Stimulated activated naive CD4-positive, alpha-beta T cell (primary cell): ENCODE results near the gene ZNF282.
A peak's percentile ranks its signal among the peaks of the same experiment; 100 is the strongest.
"Not testable (repeated sequence)": the region's sequence is repeated elsewhere in the genome, so short reads cannot be mapped to it uniquely, and the experiment has no call there.

Experiments
- DNase-seq, 6 experiments: peaks; one replicate each; lab custom pipeline; 2025; lab: John Stamatoyannopoulos, UW

Gene ZNF282

DNA sequence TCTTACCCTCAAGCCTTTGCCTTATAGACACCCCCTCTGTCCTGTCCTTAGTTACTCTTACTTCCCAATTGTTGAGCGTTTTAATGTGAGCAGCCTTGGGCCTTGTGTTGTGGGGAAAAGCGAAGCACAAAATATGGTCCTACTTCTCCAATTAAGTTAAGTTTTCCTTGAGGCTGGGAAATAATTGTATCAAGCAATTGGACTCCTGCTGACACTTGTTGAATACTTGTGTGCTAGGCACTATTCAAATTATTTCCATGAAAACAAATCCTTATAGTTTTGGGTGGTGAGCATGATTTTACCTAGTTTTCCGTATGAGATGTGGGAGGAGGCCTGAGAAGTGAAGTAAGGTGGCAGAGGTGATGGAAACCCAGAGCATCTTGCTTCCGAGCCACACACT is 61.2 kb downstream of the ZNF282 start:
- no peak for DNase-seq

DNA sequence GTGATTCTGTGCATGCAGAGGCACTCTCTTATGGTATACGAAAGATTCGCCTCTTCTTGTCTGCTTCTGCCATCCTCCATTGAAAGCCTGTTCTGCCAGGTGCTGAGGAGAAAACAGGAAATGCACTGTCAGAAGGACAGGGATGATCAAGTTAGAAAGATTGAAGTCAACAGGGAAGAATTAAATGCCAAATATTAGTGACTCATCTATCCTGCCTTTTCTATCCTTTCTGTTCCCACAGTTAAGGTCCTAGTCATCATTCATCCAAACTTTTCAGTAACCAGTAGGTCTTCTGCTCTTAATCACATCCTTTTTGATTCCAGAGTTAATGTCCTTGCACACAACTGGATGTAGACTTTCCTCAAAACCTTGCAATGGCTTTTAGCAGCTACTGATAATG is 61.8 kb downstream of the ZNF282 start:
- no peak for DNase-seq

DNA sequence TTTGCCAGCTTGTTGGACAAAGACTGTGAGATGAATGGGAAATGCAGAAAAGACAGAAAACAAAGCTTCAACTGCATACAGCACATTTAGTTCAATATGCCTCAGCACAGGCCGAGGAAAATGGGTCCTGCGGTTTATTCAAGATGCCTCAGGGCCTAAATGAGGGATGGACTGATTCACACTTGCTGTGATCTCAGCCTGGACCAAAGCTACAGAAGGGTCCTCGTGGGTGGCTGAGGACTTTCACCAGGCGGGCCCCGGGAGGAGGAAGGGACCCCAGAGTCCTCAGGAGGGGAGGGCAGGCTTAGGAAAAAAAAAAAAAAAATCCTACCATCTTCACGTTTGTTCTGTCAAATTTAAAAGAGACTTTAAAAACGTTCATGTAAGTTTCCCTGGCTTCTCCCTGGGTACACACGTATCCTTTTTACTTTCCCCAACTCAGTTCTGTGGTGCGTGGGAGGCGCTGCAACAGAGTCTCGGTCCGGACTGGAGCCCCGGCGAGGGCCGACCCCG is 66.0 kb downstream of the ZNF282 start:
- DNase-seq: peak in 1 of 6 experiments; percentile 43

DNA sequence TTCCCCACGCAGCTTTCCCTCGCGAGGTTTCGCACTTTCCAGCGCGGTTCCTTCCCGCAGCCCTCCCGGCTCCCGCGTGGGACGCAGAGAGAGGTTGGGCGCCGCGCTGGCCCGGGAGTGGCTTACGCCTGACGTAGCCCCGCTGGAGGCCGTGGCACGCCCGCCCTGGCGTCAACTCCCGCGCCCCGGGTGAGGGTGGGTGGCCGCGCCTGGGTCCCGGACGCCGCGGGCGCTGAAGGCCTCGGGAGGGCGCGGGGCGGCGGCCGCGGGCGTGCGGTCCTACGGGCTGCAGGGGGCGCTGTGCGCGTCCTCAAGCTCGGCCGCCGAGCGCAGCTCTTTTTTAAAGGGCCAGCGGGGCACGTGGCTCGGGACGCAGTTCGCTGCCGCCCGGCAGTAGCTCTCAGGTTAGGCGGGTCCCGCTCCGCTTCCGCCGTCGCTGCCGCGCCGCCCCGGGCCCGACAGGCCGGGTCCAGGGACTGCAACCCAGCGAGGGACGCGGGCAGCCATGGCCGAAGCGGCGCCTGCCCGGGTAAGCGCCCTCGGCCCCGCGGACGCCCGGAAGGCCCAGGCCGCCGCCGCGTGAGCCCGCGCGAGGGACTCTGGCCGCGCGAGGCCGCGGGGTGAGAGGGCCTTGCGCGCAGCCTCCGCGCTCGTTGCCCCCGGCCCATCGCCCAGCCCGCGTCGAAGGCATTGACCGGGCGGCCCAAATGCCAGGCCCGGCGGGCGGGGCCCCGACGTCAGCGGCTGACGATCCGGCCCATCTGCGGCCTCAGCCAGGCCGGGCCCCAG is 66.7 kb downstream of the ZNF282 start, which contains the start of gene ZNF783:
Gene ZNF783 (plus strand): TSS at position 368 of the 789 bp plus-strand sequence. CDS start 138 bp downstream, at position 506.
- DNase-seq: peak; percentile 74 to 86 (median 80)

DNA sequence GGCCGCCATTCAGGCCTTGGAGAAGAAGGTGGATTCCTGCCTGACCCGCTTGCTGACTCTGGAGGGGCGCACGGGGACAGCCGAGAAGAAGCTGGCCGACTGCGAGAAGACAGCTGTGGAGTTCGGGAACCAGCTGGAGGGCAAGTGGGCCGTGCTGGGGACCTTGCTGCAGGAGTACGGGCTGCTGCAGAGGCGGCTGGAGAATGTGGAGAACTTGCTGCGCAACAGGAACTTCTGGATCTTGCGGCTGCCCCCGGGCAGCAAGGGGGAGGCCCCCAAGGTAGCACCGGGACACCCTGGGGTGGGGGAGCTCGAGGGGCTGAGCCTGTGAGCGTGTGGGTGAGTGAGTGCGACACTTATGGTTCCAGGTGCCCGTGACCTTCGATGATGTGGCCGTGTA is 71.1 kb downstream of the ZNF282 start:
- no peak for DNase-seq

DNA sequence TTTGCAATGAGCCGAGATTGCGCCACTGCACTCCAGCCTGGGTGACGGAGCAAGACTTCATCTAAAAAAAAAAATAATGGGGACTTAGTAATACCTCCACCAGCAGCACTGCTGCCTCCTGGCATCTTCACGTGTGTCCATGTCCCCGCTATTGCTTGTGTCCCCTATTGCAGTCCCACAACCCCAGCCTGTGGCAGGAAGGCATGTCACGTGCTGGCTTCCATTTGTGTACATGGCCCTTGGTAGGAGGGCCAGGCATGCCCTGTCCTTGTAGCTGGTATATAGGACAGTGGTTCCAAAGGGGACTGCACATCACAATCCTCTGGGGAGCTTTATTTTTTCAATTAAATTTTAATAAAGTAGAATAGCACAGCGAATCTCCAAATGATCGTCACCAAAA is 72.4 kb downstream of the ZNF282 start:
- DNase-seq: no peak

DNA sequence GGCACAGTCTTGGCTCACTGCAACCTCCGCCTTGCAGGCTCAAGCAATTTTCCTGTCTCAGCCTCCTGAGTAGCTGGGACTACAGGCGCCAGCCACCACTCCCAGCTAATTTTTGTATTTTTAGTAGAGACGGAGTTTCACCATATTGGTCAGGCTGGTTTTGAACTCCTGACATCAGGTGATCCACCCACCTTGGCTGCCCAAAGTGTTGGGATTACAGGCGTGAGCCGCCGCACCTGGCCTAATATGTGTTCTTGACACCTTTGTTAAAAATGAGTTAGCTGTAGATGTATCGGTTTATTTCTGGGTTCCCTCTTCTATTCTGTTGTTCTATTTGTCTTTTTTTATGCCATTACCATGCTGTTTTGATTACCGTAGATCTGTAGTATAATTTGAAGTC is 79.1 kb downstream of the ZNF282 start:
- DNase-seq: not testable (repeated sequence)
